ENCODE data around the gene DNAJB9. TPM values are rescaled to one million over a fixed set of nuclear protein-coding genes. Genes with fewer than 3 reads are reported as not detected.

The DNAJB9 gene
- total and polyA plus RNA-seq, 2 experiments from 2014 or later: 7.3 to 16.0 TPM

GRCh38 chr7:108598153-108598552, 28.5 kb downstream of the DNAJB9 start:
- Histone ChIP-seq H3K9me2 (ENCODE audit: insufficient read depth) (peaks cover 4% of the 10 kb centered on the region), H2AFZ (no peak overlapping the region), H3K79me2 (replicated peaks; ENCODE audit: insufficient read depth) (no peaks in the 10 kb centered on the region), H3K4me1 (ENCODE audit: insufficient read depth) (peaks cover 12% of the 10 kb centered on the region; the same call in 1 of the 2 replicates), H4K20me1 (replicated peaks; ENCODE audit: insufficient read depth) (no peaks in the 10 kb centered on the region), H3K27ac (ENCODE audit: low read depth) (no peak overlapping the region), H3K4me3 (no peak overlapping the region), H3K27me3 (ENCODE audit: insufficient read depth) (no peaks in the 10 kb centered on the region), H3K36me3 (ENCODE audit: insufficient read depth) (no peaks in the 10 kb centered on the region), H3K4me2 (no peak overlapping the region), H3F3A (replicated peaks; ENCODE audit: low read depth) (no peaks in the 10 kb centered on the region)
- H3K9me3 Mint-ChIP-seq: no peaks in the 10 kb centered on the region
- H3K36me3 Mint-ChIP-seq (ENCODE audit: low read depth): no peaks in the 10 kb centered on the region
- peaks cover 1% of the 10 kb centered on the region for H3K27me3 Mint-ChIP-seq (ENCODE audit: insufficient read depth, low read depth, poor library complexity)
- TF ChIP-seq REST (IDR thresholded peaks at IDR 0.05; ENCODE audit: unreplicated experiment): no peak
- peaks cover 31% of the 10 kb centered on the region for H3K4me1 Mint-ChIP-seq
- H3K4me3 Mint-ChIP-seq: no peak overlapping the region
- DNase-seq (ENCODE audit: low spot score) (peak; percentile 27), ATAC-seq (no peak)
- no peak overlapping the region for H3K27ac Mint-ChIP-seq

GRCh38 chr7:108598914-108599580, 29.4 kb downstream of the DNAJB9 start:
- Histone ChIP-seq H3K4me1 (ENCODE audit: insufficient read depth) (peaks cover 16% of the 10 kb centered on the region), H3K27ac (ENCODE audit: low read depth) (no peak overlapping the region), H2AFZ (0 out of 2 replicates have a peak overlapping the region, but pooled peaks have one; percentile 13), H3F3A (replicated peaks; ENCODE audit: low read depth) (no peaks in the 10 kb centered on the region), H3K36me3 (ENCODE audit: insufficient read depth) (no peaks in the 10 kb centered on the region), H3K27me3 (ENCODE audit: insufficient read depth) (no peaks in the 10 kb centered on the region), H3K4me2 (0 out of 2 replicates have a peak overlapping the region, but pooled peaks have one; percentile 23), H3K9me2 (ENCODE audit: insufficient read depth) (peaks cover 4% of the 10 kb centered on the region), H3K4me3 (no peak overlapping the region), H4K20me1 (replicated peaks; ENCODE audit: insufficient read depth) (no peaks in the 10 kb centered on the region), H3K79me2 (replicated peaks; ENCODE audit: insufficient read depth) (no peaks in the 10 kb centered on the region)
- Mint-ChIP-seq H3K27me3 (ENCODE audit: insufficient read depth, low read depth, poor library complexity) (no peaks in the 10 kb centered on the region), H3K4me1 (peaks cover 28% of the 10 kb centered on the region), H3K36me3 (ENCODE audit: low read depth) (no peaks in the 10 kb centered on the region), H3K27ac (no peak overlapping the region), H3K4me3 (no peak overlapping the region), H3K9me3 (no peaks in the 10 kb centered on the region)
- no peak for DNase-seq (ENCODE audit: low spot score)
- no peak for ATAC-seq
- no peak for TF ChIP-seq ZNF331 (CRISPR knock-in tag; IDR thresholded peaks at IDR 0.05; ENCODE audit: low read depth)
- no peak for TF ChIP-seq STAT1 (IDR thresholded peaks at IDR 0.05; ENCODE audit: unreplicated experiment)
- TF ChIP-seq CREB1 (CRISPR knock-in tag; IDR thresholded peaks at IDR 0.05; ENCODE audit: low read depth): no peak
- TF ChIP-seq ZNF114 (CRISPR knock-in tag; IDR thresholded peaks at IDR 0.05): no peak
- no peak for TF ChIP-seq NANOG (IDR thresholded peaks at IDR 0.05; ENCODE audit: borderline replicate concordance)
- no peak for TF ChIP-seq ZNF462 (CRISPR knock-in tag; IDR thresholded peaks at IDR 0.05)
- TF ChIP-seq POLR2AphosphoS5 (IDR thresholded peaks at IDR 0.05; ENCODE audit: low read depth): no peak
- TF ChIP-seq JUNB (IDR thresholded peaks at IDR 0.05; ENCODE audit: unreplicated experiment): no peak
